ENCODE results near the gene RAI1.

RAI1 gene

GRCh38 chr17:17722081-17722905 is 41.0 kb downstream of the RAI1 start:
- H3K4me1 Mint-ChIP-seq (ENCODE audit: low read depth) = peaks cover 42% of the 10 kb centered on the region
- peak overlapping the region; percentile 92 for H3K4me3 Mint-ChIP-seq
- no peaks in the 10 kb centered on the region for H3K9me3 Mint-ChIP-seq (ENCODE audit: low read depth)
- H3K27ac Mint-ChIP-seq = no peak overlapping the region
- peaks cover 4% of the 10 kb centered on the region for H3K27me3 Mint-ChIP-seq
- H3K36me3 Mint-ChIP-seq = peaks cover 3% of the 10 kb centered on the region

GRCh38 chr17:17722906-17723353 is 41.7 kb downstream of the RAI1 start:
- H3K4me3 Mint-ChIP-seq = peak overlapping the region; percentile 92
- peak overlapping the region; percentile 46 for H3K27ac Mint-ChIP-seq
- H3K9me3 Mint-ChIP-seq (ENCODE audit: low read depth) = no peaks in the 10 kb centered on the region
- H3K36me3 Mint-ChIP-seq = peaks cover 3% of the 10 kb centered on the region
- peaks cover 38% of the 10 kb centered on the region for H3K4me1 Mint-ChIP-seq (ENCODE audit: low read depth)
- peaks cover 4% of the 10 kb centered on the region for H3K27me3 Mint-ChIP-seq

GRCh38 chr17:17723354-17724261 is 42.4 kb downstream of the RAI1 start:
- Mint-ChIP-seq H3K4me3 (peak overlapping the region; percentile 92), H3K4me1 (ENCODE audit: low read depth) (peaks cover 36% of the 10 kb centered on the region), H3K27me3 (peaks cover 4% of the 10 kb centered on the region), H3K27ac (peak overlapping the region; percentile 46), H3K9me3 (ENCODE audit: low read depth) (no peaks in the 10 kb centered on the region), H3K36me3 (peaks cover 3% of the 10 kb centered on the region)

GRCh38 chr17:17724307-17725010 is 43.2 kb downstream of the RAI1 start:
- Mint-ChIP-seq H3K36me3 (no peaks in the 10 kb centered on the region), H3K27me3 (peaks cover 4% of the 10 kb centered on the region), H3K4me3 (peak overlapping the region; percentile 84), H3K4me1 (ENCODE audit: low read depth) (peaks cover 37% of the 10 kb centered on the region), H3K9me3 (ENCODE audit: low read depth) (no peaks in the 10 kb centered on the region), H3K27ac (no peak overlapping the region)

- no peaks in the 10 kb centered on the region for H3K9me3 Mint-ChIP-seq (ENCODE audit: low read depth)
- H3K27me3 Mint-ChIP-seq = peaks cover 4% of the 10 kb centered on the region
- H3K4me1 Mint-ChIP-seq (ENCODE audit: low read depth) = peaks cover 40% of the 10 kb centered on the region
- no peaks in the 10 kb centered on the region for H3K36me3 Mint-ChIP-seq
- peak overlapping the region; percentile 34 for H3K27ac Mint-ChIP-seq
- H3K4me3 Mint-ChIP-seq = peak overlapping the region; percentile 66
Measured at GRCh38 chr17:17725011-17725751, 43.9 kb downstream of the RAI1 start.

GRCh38 chr17:17725752-17726457 is 44.6 kb downstream of the RAI1 start:
- Mint-ChIP-seq H3K4me3 (peak overlapping the region; percentile 48), H3K27ac (no peak overlapping the region), H3K4me1 (ENCODE audit: low read depth) (peaks cover 40% of the 10 kb centered on the region), H3K9me3 (ENCODE audit: low read depth) (no peaks in the 10 kb centered on the region), H3K27me3 (peaks cover 4% of the 10 kb centered on the region), H3K36me3 (no peaks in the 10 kb centered on the region)

- Mint-ChIP-seq H3K36me3 (no peaks in the 10 kb centered on the region), H3K27me3 (peaks cover 4% of the 10 kb centered on the region), H3K4me1 (ENCODE audit: low read depth) (peaks cover 39% of the 10 kb centered on the region), H3K9me3 (ENCODE audit: low read depth) (no peaks in the 10 kb centered on the region), H3K4me3 (peak overlapping the region; percentile 48), H3K27ac (no peak overlapping the region)
Measured at GRCh38 chr17:17726458-17727060, 45.3 kb downstream of the RAI1 start.

- H3K36me3 Mint-ChIP-seq = no peaks in the 10 kb centered on the region
- H3K27me3 Mint-ChIP-seq = no peaks in the 10 kb centered on the region
- H3K4me1 Mint-ChIP-seq (ENCODE audit: low read depth) = peaks cover 34% of the 10 kb centered on the region
- H3K9me3 Mint-ChIP-seq (ENCODE audit: low read depth) = no peaks in the 10 kb centered on the region
- no peak overlapping the region for H3K27ac Mint-ChIP-seq
- H3K4me3 Mint-ChIP-seq = no peak overlapping the region
Measured at GRCh38 chr17:17727111-17727659, 45.9 kb downstream of the RAI1 start.

- H3K4me1 Mint-ChIP-seq (ENCODE audit: low read depth) = peaks cover 27% of the 10 kb centered on the region
- H3K27ac Mint-ChIP-seq = no peak overlapping the region
- H3K9me3 Mint-ChIP-seq (ENCODE audit: low read depth) = no peaks in the 10 kb centered on the region
Measured at GRCh38 chr17:17728146-17728545, 46.9 kb downstream of the RAI1 start.

GRCh38 chr17:17728550-17729251 is 47.4 kb downstream of the RAI1 start:
- Mint-ChIP-seq H3K27me3 (no peaks in the 10 kb centered on the region), H3K4me1 (ENCODE audit: low read depth) (peaks cover 25% of the 10 kb centered on the region), H3K9me3 (ENCODE audit: low read depth) (no peaks in the 10 kb centered on the region), H3K27ac (no peak overlapping the region), H3K4me3 (no peak overlapping the region), H3K36me3 (no peaks in the 10 kb centered on the region)

More at GRCh38 chr17:17728146-17728545, 46.9 kb downstream of the RAI1 start:
- Mint-ChIP-seq H3K4me3 (no peak overlapping the region), H3K36me3 (no peaks in the 10 kb centered on the region), H3K27me3 (no peaks in the 10 kb centered on the region)

- H3K9me3 Mint-ChIP-seq (ENCODE audit: low read depth) = no peaks in the 10 kb centered on the region
- H3K4me3 Mint-ChIP-seq = no peak overlapping the region
- H3K36me3 Mint-ChIP-seq = no peaks in the 10 kb centered on the region
- H3K4me1 Mint-ChIP-seq (ENCODE audit: low read depth) = peaks cover 23% of the 10 kb centered on the region
- no peaks in the 10 kb centered on the region for H3K27me3 Mint-ChIP-seq
- no peak overlapping the region for H3K27ac Mint-ChIP-seq
Measured at GRCh38 chr17:17729620-17730249, 48.5 kb downstream of the RAI1 start.

GRCh38 chr17:17730250-17730935 is 49.1 kb downstream of the RAI1 start:
- no peaks in the 10 kb centered on the region for H3K27me3 Mint-ChIP-seq
- H3K4me1 Mint-ChIP-seq (ENCODE audit: low read depth) = peaks cover 20% of the 10 kb centered on the region
- H3K9me3 Mint-ChIP-seq (ENCODE audit: low read depth) = no peaks in the 10 kb centered on the region
- no peak overlapping the region for H3K27ac Mint-ChIP-seq
- no peaks in the 10 kb centered on the region for H3K36me3 Mint-ChIP-seq
- no peak overlapping the region for H3K4me3 Mint-ChIP-seq

All from activated naive CD8-positive, alpha-beta T cell (primary cell).